HepG2 (cell line): Measurements from ENCODE around the gene PRR14. TPM values are rescaled to one million over a fixed set of nuclear protein-coding genes. Genes with fewer than 3 reads are reported as not detected.

Experiments
- E2F5 ChIP-seq: sonication (generic); formaldehyde crosslinking; conservative IDR thresholded peaks from 2 replicates; pipeline ENCODE4 v1.4.0; 2020; ENCODE audit warnings: missing genetic modification reagents
- EHMT2 ChIP-seq: fragments of 200-600 bp; sonication (generic); IDR thresholded peaks from 2 replicates; pipeline ENCODE4 v1.7.0; 2017; ENCODE audit warnings: antibody characterized with exemption, low read depth, low read length, borderline replicate concordance
- GPN1 ChIP-seq: sonication (generic); formaldehyde crosslinking; IDR thresholded peaks from 2 replicates; pipeline ENCODE4 v1.5.1; 2020; ENCODE audit warnings: missing genetic modification reagents, borderline replicate concordance
- MAZ ChIP-seq, 2 experiments: sonication (generic) in 1 of 2; formaldehyde crosslinking in 1 of 2; IDR thresholded peaks; 2 replicates each; pipeline versions ENCODE4 v1.5.0 to v1.6.1; 2012 to 2020; ENCODE audit warnings: low read depth in 2 of 2, mild to moderate bottlenecking in 2 of 2, borderline replicate concordance in 1 of 2, improper control_type of control experiment in 1 of 2, low read length in 1 of 2, missing genetic modification reagents in 1 of 2, moderate library complexity in 1 of 2
- MIER2 ChIP-seq: IDR thresholded peaks from 2 replicates; pipeline ENCODE4 v1.6.1; 2016; ENCODE audit warnings: missing biosample characterization, missing genetic modification reagents
- NCOA2 ChIP-seq: sonication (generic); formaldehyde crosslinking; IDR thresholded peaks from 2 replicates; pipeline ENCODE4 v1.8.0; 2022; ENCODE audit warnings: inconsistent platforms
- NFKB2 ChIP-seq: sonication (generic); formaldehyde crosslinking; IDR thresholded peaks from 2 replicates; pipeline ENCODE4 v1.4.0; 2020; ENCODE audit warnings: missing genetic modification reagents, borderline replicate concordance
- NONO ChIP-seq, 2 experiments: fragments of 450-650 bp in 1 of 2; sonication (generic) in 1 of 2; formaldehyde crosslinking in 1 of 2; IDR thresholded peaks in 1 of 2; conservative IDR thresholded peaks in 1 of 2; 2 replicates each; pipeline versions ENCODE4 v1.6.1 to v1.8.0; 2017 to 2022; ENCODE audit warnings: mild to moderate bottlenecking in 1 of 2, missing genetic modification reagents in 1 of 2, moderate library complexity in 1 of 2
- PATZ1 ChIP-seq: sonication (generic); formaldehyde crosslinking; IDR thresholded peaks from 2 replicates; pipeline ENCODE4 v1.4.0; 2020; ENCODE audit warnings: missing genetic modification reagents
- PCBP1 ChIP-seq: fragments of 200-400 bp; formaldehyde crosslinking; IDR thresholded peaks from 2 replicates; pipeline ENCODE4 v1.6.1; 2017; ENCODE audit warnings: mild to moderate bottlenecking, low read depth, low read length, borderline replicate concordance
- STAT5B ChIP-seq: sonication (generic); formaldehyde crosslinking; IDR thresholded peaks from 2 replicates; pipeline ENCODE4 v1.4.0; 2020; ENCODE audit warnings: missing genetic modification reagents
- THAP7 ChIP-seq: sonication (generic); formaldehyde crosslinking; IDR thresholded peaks from 2 replicates; pipeline ENCODE4 v1.8.1; 2023; ENCODE audit warnings: mild to moderate bottlenecking, missing genetic modification reagents
- ZBTB38 ChIP-seq: sonication (generic); formaldehyde crosslinking; IDR thresholded peaks from 2 replicates; pipeline ENCODE4 v1.5.1; 2020; ENCODE audit warnings: mild to moderate bottlenecking, missing genetic modification reagents
- ZMYM4 ChIP-seq: sonication (generic); formaldehyde crosslinking; IDR thresholded peaks from 2 replicates; pipeline ENCODE4 v1.8.1; 2023; ENCODE audit warnings: mild to moderate bottlenecking, missing genetic modification reagents
- ZNF407 ChIP-seq: sonication (generic); formaldehyde crosslinking; IDR thresholded peaks from one replicate; pipeline ENCODE4 v1.5.1; 2020; ENCODE audit warnings: mild to moderate bottlenecking, missing genetic modification reagents; ENCODE audit errors: not compliant biosample characterization
- polyA plus RNA-seq, 8 experiments: library from polyadenylated mRNA; depleted of rRNA in 3 of 8; stranded (reverse) in 7 of 8; unstranded in 1 of 8; fragments of >200 nt; fragmentation: Illumina TruSeq in 4 of 8; extraction: Trizol in 4 of 8; gene quantifications; 2 replicates each; pipeline versions ENCODE4 v1.2.1 to v1.2.3, GENCODE V29; 2011 to 2016; ENCODE audit warnings: low read depth in 4 of 8, missing spikeins in 1 of 8, mixed read lengths in 1 of 8; ENCODE audit not compliant: insufficient read depth in 1 of 8
- total RNA-seq, 5 experiments: library from RNA; depleted of rRNA; stranded (reverse); fragments of >200 nt; fragmentation: Illumina TruSeq; extraction: Trizol; gene quantifications; 2 replicates each; pipeline ENCODE4 v1.2.3, GENCODE V29; 2016; ENCODE audit warnings: low read depth in 1 of 5

Gene PRR14
- total and polyA plus RNA-seq, 2 of the 13 experiments (the other 11 are each of a cell fraction or from before 2014, with no cell fraction given), result 8.4 to 11.0 TPM

- TF ChIP-seq THAP7 (CRISPR knock-in tag), result peak; percentile 77; the same call in 1 of the 2 replicates
- TF ChIP-seq PATZ1 (CRISPR knock-in tag), result no peak
- peak; percentile 86 for TF ChIP-seq ZBTB38 (CRISPR knock-in tag)
- TF ChIP-seq MIER2 (CRISPR knock-in tag), result no peak
- no peak for TF ChIP-seq EHMT2
- TF ChIP-seq GPN1, result no peak
- no peak for TF ChIP-seq ZNF407 (CRISPR knock-in tag)
- TF ChIP-seq PCBP1, result no peak
- TF ChIP-seq NCOA2 (CRISPR knock-in tag), result peak; percentile 49; the same call in 1 of the 2 replicates
- TF ChIP-seq NFKB2 (CRISPR knock-in tag), result no peak
- TF ChIP-seq ZMYM4 (CRISPR knock-in tag), result peak; percentile 69
- TF ChIP-seq STAT5B (CRISPR knock-in tag), result no peak
- TF ChIP-seq NONO (IDR thresholded peaks at IDR 0.05), result no peak
- peak; percentile 26; the same call in 1 of the 2 replicates for TF ChIP-seq NONO (CRISPR knock-in tag; conservative IDR thresholded peaks at IDR 0.05)
- no peak for TF ChIP-seq MAZ (IDR thresholded peaks at IDR 0.05; ENCODE audit: borderline replicate concordance, low read depth, low read length)
- peak; percentile 67 for TF ChIP-seq MAZ (CRISPR knock-in tag; IDR thresholded peaks at IDR 0.05; ENCODE audit: low read depth)
- no peak for TF ChIP-seq E2F5 (CRISPR knock-in tag)
These were observed 21.9 kb upstream of the PRR14 start (continued) for GRCh38 chr16:30628628-30629540.
